Esophagus muscularis mucosa (tissue), 3 donors: Measurements from ENCODE around the gene NDUFB3.

ENCODE experiments used
- CTCF ChIP-seq, 3 experiments: fragments of 200-600 bp in 2 of 3; fragments of 450-650 bp in 1 of 3; sonication (generic) in 2 of 3; IDR thresholded peaks; one replicate each; pipeline ENCODE4 v1.5.1; 2017 to 2019; ENCODE audit warnings: antibody characterized with exemption in 3 of 3, mild to moderate bottlenecking in 2 of 3, moderate library complexity in 1 of 3
- POLR2A ChIP-seq: fragments of 450-650 bp; IDR thresholded peaks from one replicate; pipeline ENCODE4 v1.6.1; 2017; ENCODE audit warnings: antibody characterized with exemption, moderate library complexity, mild to moderate bottlenecking, low read depth

DNA sequence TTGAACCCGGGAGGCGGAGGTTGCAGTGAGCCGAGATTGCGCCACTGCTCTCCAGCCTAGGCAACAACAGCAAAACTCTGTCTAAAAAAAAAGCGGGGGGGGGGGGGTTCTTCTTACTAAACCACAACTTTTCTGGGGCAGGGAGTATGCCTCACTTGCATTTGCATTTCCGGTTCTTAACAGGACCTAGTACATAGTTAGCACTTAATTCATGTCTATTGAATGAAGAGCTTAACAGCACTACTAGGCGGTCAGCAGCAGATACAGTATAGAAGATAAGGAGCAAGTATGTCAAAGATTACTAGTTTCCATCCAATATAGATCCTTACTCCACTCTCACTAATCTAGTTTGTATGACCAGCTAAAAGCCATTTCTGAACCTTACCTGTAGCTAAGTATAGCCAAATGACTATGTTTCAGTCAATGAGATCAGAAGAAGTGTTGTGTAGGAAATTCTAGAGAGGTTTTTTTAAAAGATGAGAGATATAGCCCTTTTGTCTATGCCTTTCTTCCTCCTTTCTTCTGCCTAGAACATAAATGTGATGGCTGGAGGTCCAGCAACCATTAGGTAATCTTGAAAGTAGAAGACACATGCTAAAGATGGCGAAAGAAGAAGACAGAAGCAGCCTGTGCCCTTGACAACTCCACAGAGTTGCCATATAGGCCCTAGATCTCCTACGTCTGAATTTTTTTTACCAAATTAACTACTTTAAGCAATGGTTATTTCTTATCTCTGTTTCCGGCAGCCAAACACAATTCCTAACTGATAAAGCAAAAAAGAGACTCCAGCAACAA lies 11.6 kb upstream of the NDUFB3 start:
- no peak for TF ChIP-seq CTCF (IDR thresholded peaks at IDR 0.05)
- TF ChIP-seq POLR2A: no peak
